GM19397 (cell line): ENCODE results near the gene CYB5R2.
A peak's percentile ranks its signal among the peaks of the same experiment; 100 is the strongest.

Experiments
- ATAC-seq: cut with Tn5 transposase; IDR thresholded peaks from one replicate; pipeline ENCODE4 v1.9.1; 2021; ENCODE audit warnings: mild to moderate bottlenecking, moderate library complexity; ENCODE audit not compliant: unreplicated experiment

CYB5R2 gene

GRCh38 chr11:7672960-7673723 lies at the start of gene CYB5R2:
TSS of gene CYB5R2 (minus strand) at chr11:7673500. CDS start at chr11:7672825, 675 bp downstream.
- ATAC-seq: no peak

GRCh38 chr11:7714786-7715185 lies 41.5 kb upstream of the CYB5R2 start:
- no peak for ATAC-seq

- no peak for ATAC-seq
Measured at GRCh38 chr11:7706377-7706776, 33.1 kb upstream of the CYB5R2 start, which contains the start of gene OVCH2. TSS of gene OVCH2 (minus strand) at chr11:7706477. CDS start at chr11:7706394, 83 bp downstream.

- no peak for ATAC-seq
Measured at GRCh38 chr11:7703740-7704139, 30.4 kb upstream of the CYB5R2 start.

GRCh38 chr11:7696424-7696823 lies 23.1 kb upstream of the CYB5R2 start:
- ATAC-seq: no peak

- ATAC-seq: no peak
Measured at GRCh38 chr11:7694235-7694634, 20.9 kb upstream of the CYB5R2 start.

GRCh38 chr11:7692426-7692825 lies 19.1 kb upstream of the CYB5R2 start:
- no peak for ATAC-seq

- no peak for ATAC-seq
Measured at GRCh38 chr11:7691759-7692350, 18.6 kb upstream of the CYB5R2 start.

- ATAC-seq: no peak
Measured at GRCh38 chr11:7690648-7691047, 17.3 kb upstream of the CYB5R2 start.

GRCh38 chr11:7689239-7689638 lies 15.9 kb upstream of the CYB5R2 start:
- ATAC-seq: no peak

- ATAC-seq: no peak
Measured at GRCh38 chr11:7688238-7688826, 15.0 kb upstream of the CYB5R2 start.

- no peak for ATAC-seq
Measured at GRCh38 chr11:7687386-7687785, 14.1 kb upstream of the CYB5R2 start.

GRCh38 chr11:7686761-7687160 lies 13.5 kb upstream of the CYB5R2 start:
- ATAC-seq: no peak

- no peak for ATAC-seq
Measured at GRCh38 chr11:7683571-7683970, 10.3 kb upstream of the CYB5R2 start.

- no peak for ATAC-seq
Measured at GRCh38 chr11:7677796-7678201, 4.5 kb upstream of the CYB5R2 start.

GRCh38 chr11:7677071-7677470 lies 3.8 kb upstream of the CYB5R2 start:
- no peak for ATAC-seq

- ATAC-seq: no peak
Measured at GRCh38 chr11:7675631-7676030, 2.3 kb upstream of the CYB5R2 start.

- ATAC-seq: no peak
Measured at GRCh38 chr11:7673724-7674434, 579 bp upstream of the CYB5R2 start.

GRCh38 chr11:7672276-7672959 lies 882 bp downstream of the CYB5R2 start:
- ATAC-seq: peak; percentile 38

GRCh38 chr11:7671347-7672215 lies 1.7 kb downstream of the CYB5R2 start:
- ATAC-seq: peak; percentile 50
